H9 (cell line): ENCODE measurements around the gene POFUT2. TPM values are rescaled to one million over a fixed set of nuclear protein-coding genes. Genes with fewer than 3 reads are reported as not detected.

Source experiments
- DNase-seq: peaks from one replicate; pipeline ENCODE4 v3.0.0-alpha.2; 2017
- H2AFZ ChIP-seq: one replicate; pipeline ENCODE4 v1.6.1; 2013; ENCODE audit warnings: mild to moderate bottlenecking, low read length, control low read depth, moderate library complexity
- H2AK5ac ChIP-seq: 2 replicates; pipeline ENCODE4 v1.6.1; 2013; ENCODE audit warnings: low read length, control low read depth, mixed read lengths; ENCODE audit not compliant: insufficient read length
- H2BK120ac ChIP-seq: one replicate; pipeline ENCODE4 v1.6.1; 2013; ENCODE audit warnings: low read depth, mild to moderate bottlenecking, low read length, control low read depth, inconsistent platforms; ENCODE audit not compliant: poor library complexity, severe bottlenecking
- H2BK12ac ChIP-seq: 2 replicates; pipeline ENCODE4 v1.6.1; 2013; ENCODE audit warnings: low read length, control low read depth, mixed read lengths, low read depth; ENCODE audit not compliant: insufficient read length
- H2BK15ac ChIP-seq: 2 replicates; pipeline ENCODE4 v1.6.1; 2013; ENCODE audit warnings: low read depth, low read length, control low read depth
- H2BK20ac ChIP-seq: one replicate; pipeline ENCODE4 v1.6.1; 2013; ENCODE audit warnings: low read depth, mild to moderate bottlenecking, low read length, control low read depth, inconsistent platforms; ENCODE audit not compliant: poor library complexity, severe bottlenecking
- H2BK5ac ChIP-seq: 2 replicates; pipeline ENCODE4 v1.6.1; 2013; ENCODE audit warnings: low read length, control low read depth, mixed read lengths; ENCODE audit not compliant: insufficient read length
- H3K14ac ChIP-seq: 2 replicates; pipeline ENCODE4 v1.6.1; 2013; ENCODE audit warnings: low read length, control low read depth; ENCODE audit not compliant: insufficient read depth
- H3K18ac ChIP-seq: 2 replicates; pipeline ENCODE4 v1.6.1; 2013; ENCODE audit warnings: low read depth, mild to moderate bottlenecking, mixed read lengths, low read length, control low read depth; ENCODE audit not compliant: insufficient read length
- H3K23ac ChIP-seq: 2 replicates; pipeline ENCODE4 v1.6.1; 2013; ENCODE audit warnings: low read length, control low read depth, mixed read lengths, low read depth; ENCODE audit not compliant: insufficient read length
- H3K23me2 ChIP-seq: 2 replicates; pipeline ENCODE4 v1.6.1; 2013; ENCODE audit warnings: low read depth, mild to moderate bottlenecking, mixed read lengths, low read length, control low read depth; ENCODE audit not compliant: insufficient read length, poor library complexity, severe bottlenecking
- H3K27ac ChIP-seq: 2 replicates; pipeline ENCODE4 v1.5.1; 2013; ENCODE audit warnings: low read length, control low read depth, mixed read lengths, low read depth; ENCODE audit not compliant: insufficient read length
- H3K27me3 ChIP-seq: 2 replicates; pipeline ENCODE4 v1.6.1; 2013; ENCODE audit warnings: low read length, control low read depth, inconsistent platforms; ENCODE audit not compliant: insufficient read depth
- H3K4ac ChIP-seq: 2 replicates; pipeline ENCODE4 v1.6.1; 2013; ENCODE audit warnings: low read depth, mild to moderate bottlenecking, control low read depth, inconsistent platforms, low read length, moderate library complexity
- H3K4me1 ChIP-seq: 2 replicates; pipeline ENCODE4 v1.6.1; 2013; ENCODE audit warnings: low read length, control low read depth, inconsistent platforms; ENCODE audit not compliant: insufficient read depth
- H3K4me2 ChIP-seq: 2 replicates; pipeline ENCODE4 v1.6.1; 2013; ENCODE audit warnings: low read length, control low read depth, mixed read lengths; ENCODE audit not compliant: insufficient read length, insufficient read depth
- H3K56ac ChIP-seq: 2 replicates; pipeline ENCODE4 v1.6.1; 2013; ENCODE audit warnings: low read depth, mild to moderate bottlenecking, mixed read lengths, low read length, control low read depth; ENCODE audit not compliant: insufficient read length
- H3K79me1 ChIP-seq: 2 replicates; pipeline ENCODE4 v1.6.1; 2013; ENCODE audit warnings: low read depth, mild to moderate bottlenecking, moderate library complexity, low read length, control low read depth, inconsistent platforms; ENCODE audit not compliant: insufficient read depth, poor library complexity, severe bottlenecking
- H3K79me2 ChIP-seq: 2 replicates; pipeline ENCODE4 v1.6.1; 2013; ENCODE audit warnings: low read length, control low read depth, inconsistent platforms; ENCODE audit not compliant: insufficient read depth
- H3K9ac ChIP-seq: 2 replicates; pipeline ENCODE4 v1.6.1; 2013; ENCODE audit warnings: low read length, control low read depth, mixed read lengths; ENCODE audit not compliant: insufficient read length; ENCODE audit errors: extremely low read depth
- H3K9me3 ChIP-seq: one replicate; pipeline ENCODE4 v1.6.1; 2013; ENCODE audit warnings: low read depth, low read length, inconsistent platforms; ENCODE audit not compliant: control insufficient read depth
- H3T11ph ChIP-seq: one replicate; pipeline ENCODE4 v1.6.1; 2013; ENCODE audit warnings: mild to moderate bottlenecking, low read length, control low read depth, inconsistent platforms
- H4K20me1 ChIP-seq: one replicate; pipeline ENCODE4 v1.6.1; 2013; ENCODE audit not compliant: control insufficient read depth, insufficient read length, insufficient read depth
- H4K5ac ChIP-seq: 2 replicates; pipeline ENCODE4 v1.6.1; 2013; ENCODE audit warnings: low read depth, mild to moderate bottlenecking, mixed read lengths, low read length, control low read depth; ENCODE audit not compliant: insufficient read length
- H4K8ac ChIP-seq: replicated peaks from 2 replicates; pipeline ENCODE4 v1.6.1; 2013; ENCODE audit warnings: low read length, control low read depth, mixed read lengths, low read depth; ENCODE audit not compliant: insufficient read length
- H4K91ac ChIP-seq: 2 replicates; pipeline ENCODE4 v1.6.1; 2013; ENCODE audit warnings: low read depth, mild to moderate bottlenecking, moderate library complexity, mixed read lengths, low read length, control low read depth; ENCODE audit not compliant: insufficient read length
- H3K27ac Mint-ChIP-seq, 3 experiments: 2 replicates in 2 of 3; 3 replicates in 1 of 3; pipeline ENCODE4 v1.8.0; 2020 to 2021; ENCODE audit warnings: mixed read lengths in 3 of 3, mild to moderate bottlenecking in 1 of 3, moderate library complexity in 1 of 3
- H3K27me3 Mint-ChIP-seq: 2 replicates; pipeline ENCODE4 v1.8.0; 2021; ENCODE audit warnings: low read depth, mild to moderate bottlenecking, moderate library complexity, mixed read lengths
- H3K36me3 Mint-ChIP-seq, 3 experiments: 2 replicates in 2 of 3; 3 replicates in 1 of 3; pipeline ENCODE4 v1.8.0; 2020 to 2021; ENCODE audit warnings: low read depth in 3 of 3, mixed read lengths in 3 of 3; ENCODE audit not compliant: insufficient read depth in 1 of 3
- H3K4me1 Mint-ChIP-seq, 2 experiments: 2 replicates each; pipeline ENCODE4 v1.8.0; 2020; ENCODE audit warnings: mixed read lengths in 2 of 2
- H3K4me3 Mint-ChIP-seq, 2 experiments: 2 replicates in 1 of 2; 3 replicates in 1 of 2; pipeline ENCODE4 v1.8.0; 2020 to 2021; ENCODE audit warnings: mild to moderate bottlenecking in 2 of 2, mixed read lengths in 2 of 2, moderate library complexity in 1 of 2
- H3K9me3 Mint-ChIP-seq, 2 experiments: 2 replicates in 1 of 2; 3 replicates in 1 of 2; pipeline ENCODE4 v1.8.0; 2020; ENCODE audit warnings: mild to moderate bottlenecking in 2 of 2, mixed read lengths in 2 of 2, moderate library complexity in 1 of 2
- WGBS: extraction: QIAGEN DNeasy Blood & Tissue Kit; methylation state at CpG from one replicate; pipeline ENCODE4 v1.1.7; 2013; ENCODE audit warnings: missing lambda C conversion rate, low lambda C conversion rate, mixed read lengths; ENCODE audit not compliant: insufficient read length; ENCODE audit errors: extremely low coverage; 5-methylcytosine and 5-hydroxymethylcytosine counted together
- total RNA-seq: library from RNA; stranded (reverse); gene quantifications from 2 replicates; pipeline ENCODE4 v1.2.1, GENCODE V29; 2021
- TF ChIP-seq, protein P1 (sequence below): fragments of 200-600 bp; sonication (generic); conservative IDR thresholded peaks from 3 replicates; pipeline ENCODE4 v1.8.0; 2021; ENCODE audit warnings: antibody characterized with exemption, mild to moderate bottlenecking

The POFUT2 gene
- total RNA-seq, 1 experiment from 2014 or later, result 34.8 TPM

DNA sequence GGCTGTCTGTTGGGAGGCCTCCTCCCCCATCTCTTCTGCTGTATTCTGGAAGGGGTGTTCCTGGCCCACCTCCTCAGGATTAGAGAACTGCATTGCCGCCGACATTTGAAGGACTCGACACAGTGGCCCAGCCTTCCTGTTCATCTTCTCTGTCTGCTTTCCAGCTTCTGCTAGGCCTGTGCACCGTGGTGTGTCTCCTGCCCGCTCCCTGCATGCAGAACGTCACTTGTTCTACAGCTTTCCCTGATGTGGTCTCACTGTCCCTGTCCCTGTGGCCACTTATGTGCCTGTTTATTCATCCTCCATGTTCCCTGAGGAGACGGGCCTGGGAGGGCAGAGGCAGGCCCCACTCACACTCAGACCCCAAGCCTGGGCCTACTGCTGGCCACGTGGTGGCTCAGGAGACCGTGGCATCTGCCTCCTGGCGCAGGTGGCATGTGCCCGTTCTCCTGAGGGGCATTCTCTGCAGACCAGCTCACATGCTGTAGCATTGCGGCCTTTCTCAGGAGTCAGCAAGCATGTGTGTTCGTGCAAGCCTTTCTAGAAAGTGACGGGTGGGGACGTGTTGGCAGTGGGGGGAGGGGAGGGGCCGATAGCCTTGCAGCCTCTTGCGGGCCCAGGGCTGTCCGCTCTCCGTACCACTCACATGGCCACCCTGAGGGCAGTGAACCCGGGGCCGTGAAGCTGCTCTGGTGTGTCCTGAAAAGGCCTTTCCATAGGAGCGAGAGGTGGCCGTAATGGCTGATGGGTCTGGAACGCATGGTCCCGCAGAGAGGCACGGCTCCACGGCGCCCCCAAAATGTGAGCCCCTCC is 35.9 kb downstream of the POFUT2 start:
- H3K14ac ChIP-seq, result no peak overlapping the region
- no peak overlapping the region for H2BK5ac ChIP-seq
- no peak overlapping the region for H4K5ac ChIP-seq
- no peak overlapping the region for H2AK5ac ChIP-seq
- H2BK20ac ChIP-seq, result no peak overlapping the region
- no peak overlapping the region for H3K18ac ChIP-seq
- TF ChIP-seq, protein P1, sequence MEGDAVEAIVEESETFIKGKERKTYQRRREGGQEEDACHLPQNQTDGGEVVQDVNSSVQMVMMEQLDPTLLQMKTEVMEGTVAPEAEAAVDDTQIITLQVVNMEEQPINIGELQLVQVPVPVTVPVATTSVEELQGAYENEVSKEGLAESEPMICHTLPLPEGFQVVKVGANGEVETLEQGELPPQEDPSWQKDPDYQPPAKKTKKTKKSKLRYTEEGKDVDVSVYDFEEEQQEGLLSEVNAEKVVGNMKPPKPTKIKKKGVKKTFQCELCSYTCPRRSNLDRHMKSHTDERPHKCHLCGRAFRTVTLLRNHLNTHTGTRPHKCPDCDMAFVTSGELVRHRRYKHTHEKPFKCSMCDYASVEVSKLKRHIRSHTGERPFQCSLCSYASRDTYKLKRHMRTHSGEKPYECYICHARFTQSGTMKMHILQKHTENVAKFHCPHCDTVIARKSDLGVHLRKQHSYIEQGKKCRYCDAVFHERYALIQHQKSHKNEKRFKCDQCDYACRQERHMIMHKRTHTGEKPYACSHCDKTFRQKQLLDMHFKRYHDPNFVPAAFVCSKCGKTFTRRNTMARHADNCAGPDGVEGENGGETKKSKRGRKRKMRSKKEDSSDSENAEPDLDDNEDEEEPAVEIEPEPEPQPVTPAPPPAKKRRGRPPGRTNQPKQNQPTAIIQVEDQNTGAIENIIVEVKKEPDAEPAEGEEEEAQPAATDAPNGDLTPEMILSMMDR, result no peak
- no peak overlapping the region for H3K27ac ChIP-seq
- Mint-ChIP-seq H3K27ac (no peak overlapping the region), H3K4me1 (peaks cover 16 to 17% of the 10 kb centered on the region in 2 experiments), H3K4me3 (no peak overlapping the region), H3K9me3 (peaks cover 3 to 11% of the 10 kb centered on the region in 2 experiments; a peak in 3 of 5 replicates), H3K27me3 (peaks cover 9% of the 10 kb centered on the region), H3K36me3 (peaks cover 2 to 11% (median 6%) of the 10 kb centered on the region in 3 experiments; a peak in 6 of 7 replicates)
- no peaks in the 10 kb centered on the region for H3K4me1 ChIP-seq
- no peak overlapping the region for H3K4me2 ChIP-seq
- no peak overlapping the region for H2BK120ac ChIP-seq
- no peak overlapping the region for H3K4ac ChIP-seq
- no peaks in the 10 kb centered on the region for H3K79me2 ChIP-seq
- no peaks in the 10 kb centered on the region for H3K9me3 ChIP-seq
- H3K9ac ChIP-seq, result no peak overlapping the region
- WGBS, result no CpG with 5 or more reads among the region's 28 CpGs
- no peak overlapping the region for H2AFZ ChIP-seq
- H3T11ph ChIP-seq, result no peak overlapping the region
- peak; percentile 20 for DNase-seq
- H3K79me1 ChIP-seq, result no peaks in the 10 kb centered on the region
- H3K56ac ChIP-seq, result no peak overlapping the region
- no peak overlapping the region for H2BK12ac ChIP-seq
- H3K23ac ChIP-seq, result no peak overlapping the region
- no peak overlapping the region for H4K8ac ChIP-seq
- H3K23me2 ChIP-seq, result peaks cover 2% of the 10 kb centered on the region
- H2BK15ac ChIP-seq, result no peak overlapping the region
- H3K27me3 ChIP-seq, result no peaks in the 10 kb centered on the region
- no peak overlapping the region for H4K91ac ChIP-seq
- no peaks in the 10 kb centered on the region for H4K20me1 ChIP-seq
